A549 (cell line): Measurements from ENCODE around the gene TSHZ2. TPM values are rescaled to one million over a fixed set of nuclear protein-coding genes. Genes with fewer than 3 reads are reported as not detected.

Experiments
- ATAC-seq, 2 experiments: fragments of 200-7000 bp in 1 of 2; fragments of >200 bp in 1 of 2; cut with Nextera tagmentation in 1 of 2; cut with Tn5 transposase in 1 of 2; 3 replicates each; pipeline versions ENCODE4 v1.8.0 to v1.9.1; 2018 to 2020; ENCODE audit warnings: mild to moderate bottlenecking in 1 of 2, moderate library complexity in 1 of 2
- CTCF ChIA-PET: fragments of 300-600 bp; sonication (Branson Sonifier 250); formaldehyde crosslinking; extraction: SDS; loops from one replicate; lab custom pipeline; 2021; ENCODE audit warnings: antibody characterized with exemption, inconsistent platforms; lab: Yijun Ruan, JAX
- POLR2A ChIA-PET: fragments of 350-600 bp; formaldehyde crosslinking; extraction: SDS; loops from one replicate; lab custom pipeline; 2021; ENCODE audit warnings: antibody characterized with exemption, inconsistent platforms; lab: Yijun Ruan, JAX
- DNase-seq, 2 experiments: peaks; one replicate each; pipeline versions ENCODE4 v3.0.0 to v3.0.0-alpha.2; 2011 to 2016; ENCODE audit warnings: low read depth in 1 of 2, low spot score in 1 of 2
- FAIRE-seq: peaks from 2 replicates; lab custom pipeline; 2011; peaks lifted over from hg19 to GRCh38; lab: Jason Lieb, UNC
- H3K27ac ChIP-seq, 2 experiments: fragments of >200 bp; sonication (Bioruptor Twin); formaldehyde crosslinking; 3 replicates each; pipeline ENCODE4 v1.5.1; 2016 to 2017
- H3K4me1 ChIP-seq: fragments of >200 bp; sonication (Bioruptor Twin); formaldehyde crosslinking; 3 replicates; pipeline ENCODE4 v1.6.1; 2016
- H3K4me2 ChIP-seq: fragments of >200 bp; sonication (Bioruptor Twin); formaldehyde crosslinking; 3 replicates; pipeline ENCODE4 v1.6.1; 2016
- H3K4me3 ChIP-seq: fragments of >200 bp; sonication (Bioruptor Twin); formaldehyde crosslinking; 3 replicates; pipeline ENCODE4 v1.5.1; 2016
- H3K9me3 ChIP-seq: fragments of >200 bp; sonication (Bioruptor Twin); formaldehyde crosslinking; 3 replicates; pipeline ENCODE4 v1.6.1; 2016
- ATOH8 ChIP-seq: fragments of 250-450 bp; sonication (Bioruptor Pico); IDR thresholded peaks from 2 replicates; pipeline ENCODE4 v1.5.0; 2020; ENCODE audit warnings: low read depth, mild to moderate bottlenecking, moderate library complexity
- BCL3 ChIP-seq: fragments of >200 bp; sonication (Bioruptor Twin); formaldehyde crosslinking; IDR thresholded peaks from 3 replicates; pipeline ENCODE4 v1.6.1; 2016
- CBX2 ChIP-seq: fragments of 200-600 bp; sonication (generic); IDR thresholded peaks from 2 replicates; pipeline ENCODE4 v1.6.1; 2016; ENCODE audit warnings: low read depth, mild to moderate bottlenecking, borderline replicate concordance
- CHD2 ChIP-seq: fragments of 150-350 bp; IDR thresholded peaks from 2 replicates; pipeline ENCODE4 v1.6.1; 2014; ENCODE audit warnings: low read length; ENCODE audit not compliant: partially characterized antibody
- CHD4 ChIP-seq: fragments of 200-600 bp; sonication (generic); IDR thresholded peaks from 2 replicates; pipeline ENCODE4 v1.6.1; 2016; ENCODE audit warnings: antibody characterized with exemption, mild to moderate bottlenecking, borderline replicate concordance
- E2F6 ChIP-seq: IDR thresholded peaks from 2 replicates; pipeline ENCODE4 v1.6.1; 2012; ENCODE audit warnings: low read depth, borderline replicate concordance
- EP300 ChIP-seq, 2 experiments: fragments of >200 bp; sonication (Bioruptor Twin); formaldehyde crosslinking; IDR thresholded peaks; 2 replicates in 1 of 2; 3 replicates in 1 of 2; pipeline ENCODE4 v1.6.1; 2016 to 2017
- ESRRA ChIP-seq: fragments of 150-350 bp; IDR thresholded peaks from 2 replicates; pipeline ENCODE4 v1.6.1; 2014; ENCODE audit warnings: mild to moderate bottlenecking, low read length, borderline replicate concordance
- FOSB ChIP-seq: fragments of 250-450 bp; sonication (Bioruptor Pico); IDR thresholded peaks from 2 replicates; pipeline ENCODE4 v1.5.0; 2020; ENCODE audit warnings: mild to moderate bottlenecking, moderate library complexity
- FOSL2 ChIP-seq, 2 experiments: fragments of 450-650 bp in 1 of 2; fragments of >200 bp in 1 of 2; sonication (Bioruptor Twin) in 1 of 2; formaldehyde crosslinking; IDR thresholded peaks; 2 replicates each; pipeline versions ENCODE4 v1.5.0 to v1.6.1; 2016 to 2020; ENCODE audit warnings: mild to moderate bottlenecking in 1 of 2, moderate library complexity in 1 of 2
- GATA3 ChIP-seq: IDR thresholded peaks from 2 replicates; pipeline ENCODE4 v1.6.1; 2012; ENCODE audit warnings: borderline replicate concordance
- HEYL ChIP-seq: fragments of 250-450 bp; sonication (Bioruptor Pico); IDR thresholded peaks from 2 replicates; pipeline ENCODE4 v1.8.0; 2021; ENCODE audit warnings: mild to moderate bottlenecking, moderate library complexity
- HMGXB4 ChIP-seq: fragments of 250-450 bp; sonication (Bioruptor Pico); IDR thresholded peaks from 2 replicates; pipeline ENCODE4 v1.5.0; 2021; ENCODE audit warnings: mild to moderate bottlenecking, moderate library complexity, borderline replicate concordance
- HOXB5 ChIP-seq: fragments of 250-450 bp; sonication (Bioruptor Pico); IDR thresholded peaks from 2 replicates; pipeline ENCODE4 v1.5.0; 2020; ENCODE audit warnings: mild to moderate bottlenecking, moderate library complexity
- MAX ChIP-seq: IDR thresholded peaks from 2 replicates; pipeline ENCODE4 v1.6.1; 2012
- NFE2L2 ChIP-seq: fragments of 150-350 bp; conservative IDR thresholded peaks from 2 replicates; pipeline ENCODE4 v1.6.1; 2014; ENCODE audit warnings: low read length
- NPAS2 ChIP-seq: fragments of 250-450 bp; sonication (Bioruptor Pico); IDR thresholded peaks from 2 replicates; pipeline ENCODE4 v1.8.0; 2022; ENCODE audit warnings: mild to moderate bottlenecking, moderate library complexity, borderline replicate concordance
- NR3C1 ChIP-seq: fragments of >200 bp; sonication (Bioruptor Twin); formaldehyde crosslinking; IDR thresholded peaks from 3 replicates; pipeline ENCODE4 v1.6.1; 2017
- POLR2A ChIP-seq: IDR thresholded peaks from 2 replicates; pipeline ENCODE4 v1.6.1; 2012; ENCODE audit warnings: mild to moderate bottlenecking, low read length
- POLR2AphosphoS2 ChIP-seq: conservative IDR thresholded peaks from 2 replicates; pipeline ENCODE4 v1.6.1; 2012; ENCODE audit warnings: low read length, improper control_type of control experiment, inconsistent platforms
- RCOR1 ChIP-seq: fragments of 150-350 bp; IDR thresholded peaks from 2 replicates; pipeline ENCODE4 v1.6.1; 2014; ENCODE audit warnings: antibody characterized with exemption, low read length, low read depth
- REST ChIP-seq: fragments of 200-600 bp; sonication (generic); IDR thresholded peaks from 2 replicates; pipeline ENCODE4 v1.6.1; 2016; ENCODE audit warnings: antibody characterized with exemption, mild to moderate bottlenecking, moderate library complexity
- RFX5 ChIP-seq: fragments of 450-650 bp; IDR thresholded peaks from 2 replicates; pipeline ENCODE4 v1.7.1; 2014; ENCODE audit warnings: antibody characterized with exemption, mild to moderate bottlenecking, moderate library complexity
- RNF2 ChIP-seq: fragments of 200-600 bp; sonication (generic); IDR thresholded peaks from 2 replicates; pipeline ENCODE4 v1.6.1; 2016; ENCODE audit warnings: low read depth, mild to moderate bottlenecking, antibody characterized with exemption, moderate library complexity, borderline replicate concordance
- SMC3 ChIP-seq: fragments of >200 bp; sonication (Bioruptor Twin); formaldehyde crosslinking; IDR thresholded peaks from 3 replicates; pipeline ENCODE4 v1.6.1; 2018; ENCODE audit warnings: inconsistent platforms
- ZSCAN20 ChIP-seq: fragments of 250-450 bp; sonication (Bioruptor Pico); IDR thresholded peaks from 2 replicates; pipeline ENCODE4 v1.8.0; 2022; ENCODE audit warnings: mild to moderate bottlenecking, moderate library complexity
- WGBS: methylation state at CpG from one replicate; pipeline ENCODE4 v1.1.6; 2017; ENCODE audit errors: missing lambda C conversion rate; 5-methylcytosine and 5-hydroxymethylcytosine counted together
- polyA plus RNA-seq, 4 experiments: library from polyadenylated mRNA; depleted of rRNA in 3 of 4; stranded (reverse); fragments of >200 nt; fragmentation: RNase III in 1 of 4; extraction: RNeasy Plus Mini Kit Qiagen cat#74134 plus additional on column Dnase treatment in 1 of 4; gene quantifications; 2 replicates in 3 of 4; 3 replicates in 1 of 4; pipeline ENCODE4 v1.2.3, GENCODE V29; 2011 to 2017

TSHZ2 gene
- polyA plus RNA-seq, 2 of the 4 experiments (the other 2 are of a cell fraction): not detected

- TF ChIP-seq HEYL (CRISPR knock-in tag): no peak
- no peak for TF ChIP-seq ZSCAN20 (CRISPR knock-in tag)
- TF ChIP-seq CBX2: no peak
- TF ChIP-seq RCOR1: no peak
- TF ChIP-seq FOSB: no peak
- no peak for TF ChIP-seq FOSL2 (IDR thresholded peaks at IDR 0.05)
- no peak for TF ChIP-seq FOSL2 (CRISPR knock-in tag; IDR thresholded peaks at IDR 0.05)
- no peak for TF ChIP-seq POLR2AphosphoS2
- no peak for TF ChIP-seq NFE2L2
- TF ChIP-seq HMGXB4 (CRISPR knock-in tag): no peak
- no peak for TF ChIP-seq POLR2A
- no peak for TF ChIP-seq NPAS2 (CRISPR knock-in tag)
- TF ChIP-seq RFX5: no peak
Observed at GRCh38 chr20:53448875-53449274, 476.7 kb downstream of the TSHZ2 start (continued).

GRCh38 chr20:53453076-53453475 is 480.9 kb downstream of the TSHZ2 start:
- Histone ChIP-seq H3K4me2 (no peak overlapping the region), H3K4me3 (no peak overlapping the region), H3K4me1 (no peaks in the 10 kb centered on the region), H3K9me3 (0 out of 3 replicates have a peak, but pooled peaks cover 3% of the 10 kb centered on the region), H3K27ac (no peak overlapping the region)
- POLR2A ChIA-PET: no interaction called here
- WGBS: 33% methylated on average over 4 of the region's 4 CpGs
- ATAC-seq (no peak), DNase-seq (no peak), FAIRE-seq (no peak)
- TF ChIP-seq HOXB5 (no peak), EP300 (IDR thresholded peaks at IDR 0.05) (no peak), CBX2 (no peak), REST (no peak), SMC3 (no peak), MAX (no peak), E2F6 (no peak), POLR2AphosphoS2 (no peak)
- CTCF ChIA-PET: no interaction called here

GRCh38 chr20:53454675-53455276 is 482.6 kb downstream of the TSHZ2 start:
- H3K4me1 ChIP-seq: no peaks in the 10 kb centered on the region
- H3K4me2 ChIP-seq: no peak overlapping the region
- POLR2A ChIA-PET: no interaction called here
- CTCF ChIA-PET: no interaction called here
- FAIRE-seq (no peak), ATAC-seq (no peak), DNase-seq (no peak)
- no peaks in the 10 kb centered on the region for H3K9me3 ChIP-seq
- TF ChIP-seq BCL3 (no peak), GATA3 (no peak), ATOH8 (CRISPR knock-in tag) (no peak), RNF2 (no peak), CHD2 (no peak), ESRRA (no peak), NR3C1 (no peak), CHD4 (no peak), NPAS2 (CRISPR knock-in tag) (no peak)
- no peak overlapping the region for H3K4me3 ChIP-seq
- H3K27ac ChIP-seq: no peak overlapping the region
- 26% methylated on average over 6 of the region's 6 CpGs for WGBS
